ENCODE results near the gene SHISAL2B. TPM values are rescaled to one million over a fixed set of nuclear protein-coding genes. Genes with fewer than 3 reads are reported as not detected.
"Not testable (repeated sequence)": the region's sequence is repeated elsewhere in the genome, so short reads cannot be mapped to it uniquely, and the experiment has no call there.

SHISAL2B gene
- total RNA-seq, 2 experiments from 2014 or later, result not detected

DNA sequence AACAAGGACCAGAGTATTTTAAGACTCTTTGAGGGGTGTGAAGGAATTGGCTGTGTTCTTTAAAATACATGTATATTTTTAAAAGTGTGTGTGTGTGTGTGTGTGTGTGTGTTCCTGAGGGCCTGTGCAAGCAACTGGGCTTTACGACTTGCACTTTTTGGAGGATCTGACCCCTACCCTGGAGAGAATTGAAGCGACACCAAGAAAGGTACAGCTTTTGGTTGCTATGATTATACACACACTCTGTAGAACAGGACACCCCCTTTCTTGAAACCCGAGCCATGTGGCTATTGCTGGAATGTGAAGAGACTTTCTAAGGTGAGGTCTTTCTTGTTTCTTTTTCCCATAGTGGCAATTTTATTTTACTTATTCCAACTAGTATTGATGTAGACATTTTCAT, 988 bp downstream of the SHISAL2B start:
- TF ChIP-seq EZH2phosphoT487 (IDR thresholded peaks at IDR 0.05; ENCODE audit: borderline replicate concordance, low read depth, low read length), result no peak
- TF ChIP-seq, protein P1, sequence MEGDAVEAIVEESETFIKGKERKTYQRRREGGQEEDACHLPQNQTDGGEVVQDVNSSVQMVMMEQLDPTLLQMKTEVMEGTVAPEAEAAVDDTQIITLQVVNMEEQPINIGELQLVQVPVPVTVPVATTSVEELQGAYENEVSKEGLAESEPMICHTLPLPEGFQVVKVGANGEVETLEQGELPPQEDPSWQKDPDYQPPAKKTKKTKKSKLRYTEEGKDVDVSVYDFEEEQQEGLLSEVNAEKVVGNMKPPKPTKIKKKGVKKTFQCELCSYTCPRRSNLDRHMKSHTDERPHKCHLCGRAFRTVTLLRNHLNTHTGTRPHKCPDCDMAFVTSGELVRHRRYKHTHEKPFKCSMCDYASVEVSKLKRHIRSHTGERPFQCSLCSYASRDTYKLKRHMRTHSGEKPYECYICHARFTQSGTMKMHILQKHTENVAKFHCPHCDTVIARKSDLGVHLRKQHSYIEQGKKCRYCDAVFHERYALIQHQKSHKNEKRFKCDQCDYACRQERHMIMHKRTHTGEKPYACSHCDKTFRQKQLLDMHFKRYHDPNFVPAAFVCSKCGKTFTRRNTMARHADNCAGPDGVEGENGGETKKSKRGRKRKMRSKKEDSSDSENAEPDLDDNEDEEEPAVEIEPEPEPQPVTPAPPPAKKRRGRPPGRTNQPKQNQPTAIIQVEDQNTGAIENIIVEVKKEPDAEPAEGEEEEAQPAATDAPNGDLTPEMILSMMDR (conservative IDR thresholded peaks at IDR 0.05; ENCODE audit: low read length), result no peak
- Histone ChIP-seq H3K4me2 (ENCODE audit: low read length) (no peak overlapping the region), H4K20me1 (ENCODE audit: insufficient read depth, low read length) (no peaks in the 10 kb centered on the region), H3K9me3 (ENCODE audit: low read length) (0 out of 2 replicates have a peak, but pooled peaks cover 3% of the 10 kb centered on the region), H2AFZ (ENCODE audit: low read length) (no peak overlapping the region), H3K36me3 (ENCODE audit: insufficient read depth, low read length) (no peaks in the 10 kb centered on the region), H3K27ac (ENCODE audit: low read depth, low read length, poor library complexity, severe bottlenecking) (no peak overlapping the region), H3K4me1 (ENCODE audit: insufficient read depth, low read length, poor library complexity, severe bottlenecking) (no peaks in the 10 kb centered on the region), H3K9me2 (ENCODE audit: insufficient read depth, low read length) (no peaks in the 10 kb centered on the region), H3K4me3 (ENCODE audit: low read depth, low read length, poor library complexity, severe bottlenecking) (no peak overlapping the region), H3K79me2 (ENCODE audit: insufficient read depth, low read depth, low read length) (no peaks in the 10 kb centered on the region)
- BruUV-seq (replicated peaks), result no TSS peak
- no peak for DNase-seq (ENCODE audit: low spot score)
- CTCF ChIA-PET (ENCODE audit: unreplicated experiment), result no interaction called here
- POLR2A ChIA-PET, result interaction anchor here (1.5 kb wide), 1 partner anchor 12 kb away, joined by 3 read pairs; no protein-coding TSS in a partner anchor
- intact Hi-C loops (cut with micrococcal nuclease; ENCODE audit: unreplicated experiment), result no loop called here

DNA sequence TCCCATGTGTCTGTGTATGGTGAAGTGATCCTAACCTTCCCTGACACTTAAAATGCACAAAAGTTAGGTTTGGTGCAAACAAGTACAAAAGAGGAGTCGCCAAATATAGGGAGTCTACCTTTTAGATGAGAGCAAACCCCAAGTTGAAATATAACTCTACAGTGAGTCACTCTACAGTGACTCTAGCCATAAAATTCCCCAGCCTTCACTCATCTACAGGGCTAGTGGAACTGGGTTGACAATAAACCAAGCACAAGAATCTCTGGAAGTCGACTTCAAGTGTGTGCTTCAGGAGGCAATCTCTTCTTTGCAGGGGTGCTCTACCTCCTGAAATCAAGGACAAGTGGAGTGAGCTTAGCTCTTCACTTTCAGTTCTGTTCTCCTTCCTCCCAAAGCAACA, 3.3 kb downstream of the SHISAL2B start:
- Histone ChIP-seq H3K4me2 (ENCODE audit: low read length) (no peak overlapping the region), H3K79me2 (ENCODE audit: insufficient read depth, low read depth, low read length) (no peaks in the 10 kb centered on the region), H3K9me2 (ENCODE audit: insufficient read depth, low read length) (no peaks in the 10 kb centered on the region), H3K27ac (ENCODE audit: low read depth, low read length, poor library complexity, severe bottlenecking) (no peak overlapping the region), H2AFZ (ENCODE audit: low read length) (no peak overlapping the region), H4K20me1 (ENCODE audit: insufficient read depth, low read length) (no peaks in the 10 kb centered on the region), H3K36me3 (ENCODE audit: insufficient read depth, low read length) (no peaks in the 10 kb centered on the region), H3K4me1 (ENCODE audit: insufficient read depth, low read length, poor library complexity, severe bottlenecking) (no peaks in the 10 kb centered on the region), H3K9me3 (ENCODE audit: low read length) (0 out of 2 replicates have a peak, but pooled peaks cover 3% of the 10 kb centered on the region), H3K4me3 (ENCODE audit: low read depth, low read length, poor library complexity, severe bottlenecking) (no peak overlapping the region)
- TF ChIP-seq EZH2phosphoT487 (IDR thresholded peaks at IDR 0.05; ENCODE audit: borderline replicate concordance, low read depth, low read length), result no peak
- TF ChIP-seq, protein P1 (conservative IDR thresholded peaks at IDR 0.05; ENCODE audit: low read length), result no peak
- ChIA-PET POLR2A (no interaction called here), CTCF (ENCODE audit: unreplicated experiment) (no interaction called here)
- no peak for DNase-seq (ENCODE audit: low spot score)
- intact Hi-C loops (cut with micrococcal nuclease; ENCODE audit: unreplicated experiment), result no loop called here
- no TSS peak for BruUV-seq (replicated peaks)

DNA sequence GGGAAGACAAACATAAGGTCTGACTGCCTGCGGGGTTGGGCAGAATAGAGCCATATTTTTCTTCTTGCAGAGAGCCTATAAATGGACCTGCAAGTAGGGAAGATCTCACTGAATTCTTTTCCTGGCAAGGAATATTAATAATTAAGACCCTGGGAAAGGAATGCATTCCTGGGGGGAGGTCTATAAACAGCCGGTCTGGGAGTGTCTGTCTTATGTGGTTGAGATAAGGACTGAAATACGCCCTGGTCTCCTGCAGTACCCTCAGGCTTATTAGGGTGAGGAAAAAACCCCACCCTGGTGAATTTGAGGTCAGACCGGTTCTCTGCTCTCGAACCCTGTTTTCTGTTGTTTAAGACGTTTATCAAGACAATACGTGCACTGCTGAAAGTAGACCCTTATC, 6.1 kb downstream of the SHISAL2B start:
- BruUV-seq (replicated peaks); H3K9me2 ChIP-seq (ENCODE audit: insufficient read depth, low read length); H3K4me3 ChIP-seq (ENCODE audit: low read depth, low read length, poor library complexity, severe bottlenecking); H3K4me1 ChIP-seq (ENCODE audit: insufficient read depth, low read length, poor library complexity, severe bottlenecking); POLR2A ChIA-PET; CTCF ChIA-PET (ENCODE audit: unreplicated experiment); H3K36me3 ChIP-seq (ENCODE audit: insufficient read depth, low read length); H3K27ac ChIP-seq (ENCODE audit: low read depth, low read length, poor library complexity, severe bottlenecking); H4K20me1 ChIP-seq (ENCODE audit: insufficient read depth, low read length); H3K9me3 ChIP-seq (ENCODE audit: low read length); H3K79me2 ChIP-seq (ENCODE audit: insufficient read depth, low read depth, low read length); H3K4me2 ChIP-seq (ENCODE audit: low read length); intact Hi-C loops (cut with micrococcal nuclease; ENCODE audit: unreplicated experiment); H2AFZ ChIP-seq (ENCODE audit: low read length): not testable (repeated sequence)
- peak; percentile 14 for DNase-seq (ENCODE audit: low spot score)
